ENCODE data around the gene UCKL1.
"Not testable (repeated sequence)": the region's sequence is repeated elsewhere in the genome, so short reads cannot be mapped to it uniquely, and the experiment has no call there.

Gene UCKL1

DNA sequence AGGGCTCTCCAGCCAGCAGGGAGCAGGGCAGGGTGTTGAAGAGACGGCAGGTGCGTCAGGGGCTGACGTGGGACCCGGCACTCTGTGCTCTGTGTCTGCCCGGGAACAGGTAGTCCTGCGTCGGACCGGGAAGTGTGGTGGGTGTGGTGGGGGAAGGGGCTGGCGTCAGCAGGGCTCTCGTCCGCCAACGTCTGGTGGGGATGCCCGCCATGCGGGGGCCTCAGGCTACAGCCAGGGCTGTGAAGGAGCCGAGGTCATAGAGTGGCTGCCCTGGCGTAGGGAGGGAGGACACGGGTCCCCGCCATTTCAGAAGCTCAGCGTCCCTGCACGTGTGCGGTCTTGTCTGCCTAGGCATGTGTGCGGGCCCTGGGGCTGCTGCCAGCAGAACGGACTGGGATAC lies 36.0 kb downstream of the UCKL1 start:
- Histone ChIP-seq H3K27me3 (ENCODE audit: control insufficient read depth in 5 of 5, insufficient read depth in 4 of 5, low read length in 5 of 5) (no peaks in the 10 kb centered on the region), H3K4me1 (ENCODE audit: control insufficient read depth in 5 of 5, insufficient read depth in 5 of 5, low read length in 5 of 5) (peaks cover 0 to 4% (median 0%) of the 10 kb centered on the region in 5 donors), H3K27ac (ENCODE audit: low read depth, low read length) (no peak overlapping the region), H3K36me3 (ENCODE audit: control insufficient read depth in 5 of 5, insufficient read depth in 5 of 5, low read length in 5 of 5) (peaks cover 0 to 23% (median 9%) of the 10 kb centered on the region in 5 donors), H3K4me3 (ENCODE audit: low read depth in 1 of 5, low read length in 5 of 5) (no peak overlapping the region), H3K9ac (ENCODE audit: low read length in 5 of 5) (no peak overlapping the region), H3K9me3 (ENCODE audit: control insufficient read depth in 5 of 5, low read length in 5 of 5) (peaks cover 0 to 4% (median 0%) of the 10 kb centered on the region in 5 donors)

DNA sequence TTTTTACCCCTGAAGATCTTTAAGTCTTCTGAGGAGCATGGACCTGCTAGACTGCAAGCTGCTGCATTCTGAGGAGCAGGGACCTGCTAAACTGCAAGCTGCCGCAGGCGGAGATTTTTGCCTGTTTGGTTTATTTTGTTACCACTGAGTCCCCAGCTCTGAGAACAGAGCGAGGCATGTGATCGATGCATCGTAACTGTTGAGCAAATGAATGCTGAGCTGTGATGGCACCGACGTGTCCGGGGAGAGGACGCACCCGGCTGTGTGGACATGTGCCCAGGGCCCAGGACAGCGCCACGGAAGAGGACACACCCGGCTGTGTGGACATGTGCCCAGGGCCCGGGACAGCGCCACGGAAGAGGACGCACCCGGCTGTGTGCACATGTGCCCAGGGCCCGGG lies 37.1 kb downstream of the UCKL1 start:
- Histone ChIP-seq H3K4me1 (ENCODE audit: control insufficient read depth in 5 of 5, insufficient read depth in 5 of 5, low read length in 5 of 5) (peaks cover 0 to 4% (median 0%) of the 10 kb centered on the region in 5 donors), H3K27ac (ENCODE audit: low read depth, low read length) (no peak overlapping the region), H3K9me3 (ENCODE audit: control insufficient read depth in 5 of 5, low read length in 5 of 5) (peaks cover 0 to 4% (median 0%) of the 10 kb centered on the region in 5 donors), H3K9ac (ENCODE audit: low read length in 5 of 5) (no peak overlapping the region), H3K27me3 (ENCODE audit: control insufficient read depth in 5 of 5, insufficient read depth in 4 of 5, low read length in 5 of 5) (no peaks in the 10 kb centered on the region), H3K4me3 (ENCODE audit: low read depth in 1 of 5, low read length in 5 of 5) (no peak overlapping the region), H3K36me3 (ENCODE audit: control insufficient read depth in 5 of 5, insufficient read depth in 5 of 5, low read length in 5 of 5) (peaks cover 0 to 17% (median 9%) of the 10 kb centered on the region in 5 donors)

DNA sequence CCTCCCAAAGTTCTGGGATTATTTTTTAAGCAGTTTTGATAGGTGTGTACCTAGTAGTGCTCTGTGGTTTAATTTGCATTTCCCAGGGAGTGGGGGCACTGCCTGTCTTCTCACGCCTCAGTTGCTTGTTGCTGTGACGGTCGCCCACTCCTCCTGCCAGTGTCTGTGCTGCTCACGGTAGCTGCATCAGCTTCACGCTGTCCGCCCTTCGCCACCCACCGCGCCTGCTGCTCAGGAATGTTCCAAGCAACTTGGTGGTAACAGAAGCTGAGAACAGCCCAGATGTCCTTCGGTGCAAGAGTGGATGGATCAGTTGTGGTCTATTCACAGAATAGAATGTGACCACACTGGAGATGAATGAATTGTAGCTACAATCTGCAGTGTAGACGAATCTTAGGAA lies 38.4 kb downstream of the UCKL1 start:
- no peak overlapping the region for H3K4me3 ChIP-seq (ENCODE audit: low read depth in 1 of 5, low read length in 5 of 5)
- H3K36me3 ChIP-seq (ENCODE audit: control insufficient read depth in 5 of 5, insufficient read depth in 5 of 5, low read length in 5 of 5) = peaks cover 0 to 17% (median 9%) of the 10 kb centered on the region in 5 donors
- peaks cover 0 to 7% (median 0%) of the 10 kb centered on the region in 5 donors for H3K4me1 ChIP-seq (ENCODE audit: control insufficient read depth in 5 of 5, insufficient read depth in 5 of 5, low read length in 5 of 5)
- H3K9me3 ChIP-seq (ENCODE audit: control insufficient read depth in 5 of 5, low read length in 5 of 5) = peaks cover 0 to 4% (median 0%) of the 10 kb centered on the region in 5 donors
- no peaks in the 10 kb centered on the region for H3K27me3 ChIP-seq (ENCODE audit: control insufficient read depth in 5 of 5, insufficient read depth in 4 of 5, low read length in 5 of 5)
- H3K9ac ChIP-seq (ENCODE audit: low read length in 5 of 5) = no peak overlapping the region
- H3K27ac ChIP-seq (ENCODE audit: low read depth, low read length) = no peak overlapping the region

DNA sequence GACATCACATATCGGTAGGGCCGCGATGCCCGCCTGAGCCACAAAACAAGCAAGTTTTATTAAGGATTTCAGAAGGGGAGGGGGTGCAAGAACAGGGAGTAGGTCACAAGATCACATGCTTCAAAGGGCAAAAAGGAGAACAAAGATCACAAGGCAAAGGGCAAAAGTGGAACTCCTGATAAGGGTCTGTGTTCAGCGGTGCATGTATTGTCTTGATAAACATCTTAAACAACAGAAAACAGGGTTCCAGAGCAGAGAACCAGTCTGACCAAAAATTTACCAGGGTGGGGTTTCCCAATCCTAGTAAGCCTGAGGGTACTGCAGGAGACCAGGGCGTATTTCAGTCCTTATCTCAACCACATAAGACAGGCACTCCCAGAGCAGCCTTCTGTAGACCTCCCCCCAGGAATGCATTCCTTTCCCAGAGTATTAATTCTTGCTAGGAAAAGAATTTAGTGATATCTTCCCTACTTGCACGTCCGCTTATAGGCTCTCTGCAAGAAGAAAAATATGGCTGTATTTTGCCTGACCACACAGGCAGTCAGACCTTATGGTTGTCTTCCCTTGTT lies 39.8 kb downstream of the UCKL1 start:
- H3K9me3 ChIP-seq (ENCODE audit: control insufficient read depth in 5 of 5, low read length in 5 of 5); H3K9ac ChIP-seq (ENCODE audit: low read length in 5 of 5); H3K27me3 ChIP-seq (ENCODE audit: control insufficient read depth in 5 of 5, insufficient read depth in 4 of 5, low read length in 5 of 5); H3K27ac ChIP-seq (ENCODE audit: low read depth, low read length); H3K4me3 ChIP-seq (ENCODE audit: low read depth in 1 of 5, low read length in 5 of 5); H3K4me1 ChIP-seq (ENCODE audit: control insufficient read depth in 5 of 5, insufficient read depth in 5 of 5, low read length in 5 of 5): not testable (repeated sequence)
- peaks cover 0 to 17% (median 9%) of the 10 kb centered on the region in 5 donors for H3K36me3 ChIP-seq (ENCODE audit: control insufficient read depth in 5 of 5, insufficient read depth in 5 of 5, low read length in 5 of 5)

DNA sequence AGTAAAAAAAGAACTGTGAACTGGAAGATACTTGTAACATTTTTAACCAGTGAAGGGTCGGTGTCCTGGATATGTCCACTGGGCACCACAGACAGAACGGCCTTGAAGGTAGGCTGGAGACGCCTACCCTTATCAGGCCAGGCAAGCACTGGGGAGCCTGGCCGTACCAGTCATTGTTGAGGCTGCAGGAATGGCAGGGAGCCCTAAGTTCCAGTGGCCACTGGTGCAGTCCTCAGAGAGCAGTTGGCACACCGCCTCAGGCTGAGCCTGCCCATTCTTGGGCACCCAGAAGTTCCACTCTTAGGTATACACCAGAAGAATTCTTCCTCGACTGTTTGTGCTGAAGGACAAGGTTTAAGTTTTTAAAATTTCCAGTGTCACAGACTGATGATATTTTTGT lies 40.7 kb downstream of the UCKL1 start:
- H3K4me1 ChIP-seq (ENCODE audit: control insufficient read depth in 5 of 5, insufficient read depth in 5 of 5, low read length in 5 of 5) = peaks cover 0 to 15% (median 2%) of the 10 kb centered on the region in 5 donors
- no peak overlapping the region for H3K27ac ChIP-seq (ENCODE audit: low read depth, low read length)
- no peak overlapping the region for H3K9ac ChIP-seq (ENCODE audit: low read length in 5 of 5)
- peaks cover 0 to 4% (median 0%) of the 10 kb centered on the region in 5 donors for H3K9me3 ChIP-seq (ENCODE audit: control insufficient read depth in 5 of 5, low read length in 5 of 5)
- no peaks in the 10 kb centered on the region for H3K27me3 ChIP-seq (ENCODE audit: control insufficient read depth in 5 of 5, insufficient read depth in 4 of 5, low read length in 5 of 5)
- peaks cover 0 to 17% (median 9%) of the 10 kb centered on the region in 5 donors for H3K36me3 ChIP-seq (ENCODE audit: control insufficient read depth in 5 of 5, insufficient read depth in 5 of 5, low read length in 5 of 5)
- no peak overlapping the region for H3K4me3 ChIP-seq (ENCODE audit: low read depth in 1 of 5, low read length in 5 of 5)

DNA sequence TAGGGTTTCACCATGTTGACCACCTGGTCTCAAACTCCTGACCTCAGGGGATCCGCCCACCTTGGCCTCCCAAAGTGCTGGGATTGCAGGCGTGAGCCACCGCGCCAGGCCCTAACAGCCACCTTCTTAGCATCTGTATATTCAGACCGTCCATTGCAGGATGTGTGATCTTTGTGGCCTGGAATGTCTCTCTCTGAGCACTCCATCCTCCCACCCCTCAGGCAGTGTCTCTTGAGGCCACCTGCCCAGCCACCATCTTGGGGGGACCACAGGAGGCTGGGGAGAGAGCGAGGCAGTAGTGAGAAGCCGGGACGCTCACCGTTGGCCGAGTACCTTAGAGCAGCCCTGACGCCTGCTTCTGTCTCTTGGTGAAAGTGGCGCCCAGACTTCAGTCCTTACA lies 42.4 kb downstream of the UCKL1 start:
- Histone ChIP-seq H3K36me3 (ENCODE audit: control insufficient read depth in 5 of 5, insufficient read depth in 5 of 5, low read length in 5 of 5) (peaks cover 0 to 9% (median 6%) of the 10 kb centered on the region in 5 donors), H3K27me3 (ENCODE audit: control insufficient read depth in 5 of 5, insufficient read depth in 4 of 5, low read length in 5 of 5) (no peaks in the 10 kb centered on the region), H3K4me1 (ENCODE audit: control insufficient read depth in 5 of 5, insufficient read depth in 5 of 5, low read length in 5 of 5) (peaks cover 0 to 15% (median 5%) of the 10 kb centered on the region in 5 donors), H3K4me3 (ENCODE audit: low read depth in 1 of 5, low read length in 5 of 5) (no peak overlapping the region), H3K9ac (ENCODE audit: low read length in 5 of 5) (no peak overlapping the region), H3K9me3 (ENCODE audit: control insufficient read depth in 5 of 5, low read length in 5 of 5) (peaks cover 0 to 4% (median 0%) of the 10 kb centered on the region in 5 donors), H3K27ac (ENCODE audit: low read depth, low read length) (no peak overlapping the region)

DNA sequence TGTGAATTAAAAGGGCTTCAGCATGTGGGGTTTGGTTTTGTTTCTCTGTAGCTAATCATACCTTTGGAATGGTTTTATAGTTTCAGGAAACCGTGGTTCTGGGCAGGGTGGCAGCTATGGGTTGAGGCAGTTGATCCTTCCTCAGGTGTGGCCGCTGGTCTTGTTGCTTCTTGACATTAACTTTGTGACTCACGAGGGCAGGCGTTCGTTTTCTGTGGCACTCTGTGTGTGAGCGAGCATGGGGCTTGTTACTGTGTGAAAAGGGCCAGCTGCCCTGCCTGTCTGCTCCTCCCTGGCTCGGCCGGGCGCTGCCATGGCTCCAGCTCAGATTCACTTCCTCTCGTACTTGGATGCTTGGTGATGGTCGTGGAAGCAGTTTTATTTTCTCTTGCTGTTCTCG lies 45.0 kb downstream of the UCKL1 start:
- H3K4me3 ChIP-seq (ENCODE audit: low read depth in 1 of 5, low read length in 5 of 5) = no peak overlapping the region
- H3K9ac ChIP-seq (ENCODE audit: low read length in 5 of 5) = no peak overlapping the region
- peaks cover 0 to 4% (median 2%) of the 10 kb centered on the region in 5 donors for H3K36me3 ChIP-seq (ENCODE audit: control insufficient read depth in 5 of 5, insufficient read depth in 5 of 5, low read length in 5 of 5)
- H3K27ac ChIP-seq (ENCODE audit: low read depth, low read length) = no peak overlapping the region
- H3K27me3 ChIP-seq (ENCODE audit: control insufficient read depth in 5 of 5, insufficient read depth in 4 of 5, low read length in 5 of 5) = no peaks in the 10 kb centered on the region
- peaks cover 0 to 20% (median 10%) of the 10 kb centered on the region in 5 donors for H3K4me1 ChIP-seq (ENCODE audit: control insufficient read depth in 5 of 5, insufficient read depth in 5 of 5, low read length in 5 of 5)
- H3K9me3 ChIP-seq (ENCODE audit: control insufficient read depth in 5 of 5, low read length in 5 of 5) = no peaks in the 10 kb centered on the region

DNA sequence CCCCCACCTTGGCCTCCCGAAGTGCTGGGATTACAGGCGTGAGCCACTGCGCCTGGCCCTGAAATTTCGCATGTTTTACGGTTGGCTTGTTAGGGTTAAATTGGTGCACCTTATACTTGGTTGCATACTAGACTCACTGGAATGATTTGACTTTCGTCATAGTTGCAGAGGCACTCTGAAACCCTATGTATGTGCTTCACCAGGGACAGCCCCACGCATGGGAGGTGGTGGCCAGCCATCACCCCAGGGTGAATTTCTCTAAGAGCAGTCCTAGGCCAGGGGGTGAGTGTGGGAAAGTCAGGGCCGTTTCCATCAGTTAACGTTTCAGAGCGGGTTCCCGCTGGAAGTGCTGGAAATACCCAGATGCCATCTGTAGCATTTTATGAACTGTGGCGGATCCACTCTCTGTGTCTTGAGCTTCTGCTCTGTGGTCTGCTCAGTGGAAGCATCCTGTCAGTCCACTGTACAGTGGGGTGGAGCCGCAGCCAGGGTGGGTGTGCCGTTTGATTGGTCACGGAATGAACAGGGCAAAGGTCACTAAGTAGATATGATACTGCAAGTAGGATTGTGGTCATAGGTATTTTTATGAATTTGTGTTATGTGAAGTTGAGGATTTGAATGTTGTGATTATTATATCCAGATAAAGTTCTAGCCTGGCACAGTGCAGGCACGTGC lies 48.1 kb downstream of the UCKL1 start:
- Histone ChIP-seq H3K27me3 (ENCODE audit: control insufficient read depth in 5 of 5, insufficient read depth in 4 of 5, low read length in 5 of 5) (no peaks in the 10 kb centered on the region), H3K9me3 (ENCODE audit: control insufficient read depth in 5 of 5, low read length in 5 of 5) (no peaks in the 10 kb centered on the region), H3K36me3 (ENCODE audit: control insufficient read depth in 5 of 5, insufficient read depth in 5 of 5, low read length in 5 of 5) (peaks cover 0 to 4% (median 0%) of the 10 kb centered on the region in 5 donors), H3K27ac (ENCODE audit: low read depth, low read length) (no peak overlapping the region), H3K9ac (ENCODE audit: low read length in 5 of 5) (no peak overlapping the region), H3K4me3 (ENCODE audit: low read depth in 1 of 5, low read length in 5 of 5) (no peak overlapping the region), H3K4me1 (ENCODE audit: control insufficient read depth in 5 of 5, insufficient read depth in 5 of 5, low read length in 5 of 5) (peaks cover 0 to 20% (median 10%) of the 10 kb centered on the region in 5 donors)

DNA sequence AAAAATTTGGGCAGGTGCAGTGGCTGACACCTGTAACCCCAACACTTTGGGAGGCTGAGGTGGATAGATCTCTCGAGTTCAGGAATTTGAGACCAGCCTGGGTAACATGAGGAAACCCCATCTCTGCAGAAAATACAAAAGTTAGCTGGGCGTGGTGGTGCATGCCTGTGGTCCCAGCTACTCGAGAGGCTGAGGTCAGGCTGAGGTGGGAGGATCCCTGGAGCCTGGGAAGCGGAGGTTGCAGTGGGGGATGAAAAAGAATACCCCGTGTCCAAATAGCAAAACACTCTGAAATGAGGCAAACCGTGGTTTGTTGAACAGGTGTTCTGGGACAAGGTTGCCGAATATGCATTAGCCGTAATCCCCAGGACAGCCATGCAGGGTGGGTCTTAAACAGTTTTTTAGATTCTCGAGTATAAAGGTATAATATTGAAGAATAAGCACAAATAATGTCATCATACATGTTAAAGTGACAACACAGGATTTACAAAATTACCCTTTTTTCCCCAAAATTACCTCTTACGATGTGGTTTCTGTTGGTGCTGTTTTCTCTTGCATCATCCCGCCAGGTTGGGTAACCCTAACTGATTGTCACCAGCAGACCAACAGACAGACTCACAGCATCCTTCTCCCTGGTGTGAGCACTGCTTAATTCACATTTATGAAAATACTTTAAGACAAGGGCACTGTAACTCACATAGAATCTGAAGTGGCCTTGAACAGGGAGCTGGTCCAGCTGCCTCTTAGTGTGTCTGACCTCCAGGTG lies 52.2 kb downstream of the UCKL1 start:
- H3K9ac ChIP-seq (ENCODE audit: low read length in 5 of 5) = peak overlapping the region in 1 of 5 donors; percentile 30
- peaks cover 0 to 12% (median 0%) of the 10 kb centered on the region in 5 donors for H3K36me3 ChIP-seq (ENCODE audit: control insufficient read depth in 5 of 5, insufficient read depth in 5 of 5, low read length in 5 of 5)
- H3K4me1 ChIP-seq (ENCODE audit: control insufficient read depth in 5 of 5, insufficient read depth in 5 of 5, low read length in 5 of 5) = peaks cover 0 to 30% (median 9%) of the 10 kb centered on the region in 5 donors
- no peaks in the 10 kb centered on the region for H3K27me3 ChIP-seq (ENCODE audit: control insufficient read depth in 5 of 5, insufficient read depth in 4 of 5, low read length in 5 of 5)
- no peak overlapping the region for H3K27ac ChIP-seq (ENCODE audit: low read depth, low read length)
- H3K9me3 ChIP-seq (ENCODE audit: control insufficient read depth in 5 of 5, low read length in 5 of 5) = no peaks in the 10 kb centered on the region
- no peak overlapping the region for H3K4me3 ChIP-seq (ENCODE audit: low read depth in 1 of 5, low read length in 5 of 5)

DNA sequence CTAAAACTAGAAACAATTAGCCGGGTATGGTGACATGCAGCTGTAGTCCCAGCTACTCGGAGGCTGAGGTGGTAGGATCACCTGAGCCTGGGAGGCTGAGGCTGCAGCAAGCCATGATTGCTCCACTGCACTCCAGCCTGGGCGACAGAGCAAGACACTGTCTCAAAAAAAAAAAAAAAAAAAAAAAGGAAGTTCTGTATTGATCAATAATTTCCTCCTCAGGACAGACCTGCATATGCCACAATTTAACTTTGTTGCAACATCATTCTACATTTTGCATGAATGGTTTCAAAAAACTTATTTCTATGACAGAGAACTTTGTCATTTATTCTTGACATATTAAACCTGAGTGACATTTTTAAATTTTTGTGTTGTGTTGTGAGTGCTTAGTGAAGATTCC lies 55.8 kb downstream of the UCKL1 start:
- Histone ChIP-seq H3K9ac (ENCODE audit: low read length in 5 of 5) (no peak overlapping the region), H3K36me3 (ENCODE audit: control insufficient read depth in 5 of 5, insufficient read depth in 5 of 5, low read length in 5 of 5) (peaks cover 0 to 16% (median 2%) of the 10 kb centered on the region in 5 donors), H3K4me1 (ENCODE audit: control insufficient read depth in 5 of 5, insufficient read depth in 5 of 5, low read length in 5 of 5) (peaks cover 13 to 57% (median 28%) of the 10 kb centered on the region in 5 donors), H3K4me3 (ENCODE audit: low read depth in 1 of 5, low read length in 5 of 5) (no peak overlapping the region), H3K9me3 (ENCODE audit: control insufficient read depth in 5 of 5, low read length in 5 of 5) (no peaks in the 10 kb centered on the region), H3K27me3 (ENCODE audit: control insufficient read depth in 5 of 5, insufficient read depth in 4 of 5, low read length in 5 of 5) (no peaks in the 10 kb centered on the region), H3K27ac (ENCODE audit: low read depth, low read length) (no peak overlapping the region)

All from subcutaneous abdominal adipose tissue (tissue), 5 donors.